K562 (cell line): ENCODE results near the gene MAB21L4. TPM values are rescaled to one million over a fixed set of nuclear protein-coding genes. Genes with fewer than 3 reads are reported as not detected.

Experiments used
- ATAC-seq: fragments of 200-7000 bp; cut with Tn5 transposase; 3 replicates; pipeline ENCODE4 v1.9.1; 2020; ENCODE audit warnings: moderate library complexity
- BruUV-seq: library from RNA; stranded (reverse); fragments of 400-500 nt; replicated peaks from 2 replicates; lab custom pipeline; 2021; lab: Mats Ljungman, UMichigan
- CTCF ChIA-PET: fragments of 300-600 bp; formaldehyde crosslinking; extraction: SDS; loops from one replicate; lab custom pipeline; 2021; ENCODE audit warnings: low intra/inter-chr PET ratio; lab: Yijun Ruan, JAX
- POLR2A ChIA-PET: fragments of 300-600, 350-650 bp; sonication (Branson Sonifier 250); formaldehyde crosslinking; extraction: SDS; loops from one replicate; lab custom pipeline; 2021; ENCODE audit warnings: antibody characterized with exemption, inconsistent platforms; lab: Yijun Ruan, JAX
- DNase-seq, 4 experiments: peaks; one replicate each; pipeline versions ENCODE4 v3.0.0 to v3.0.0-alpha.2; 2011 to 2018; ENCODE audit warnings: low spot score in 3 of 4, mixed read lengths in 3 of 4; ENCODE audit errors: extremely low read depth in 1 of 4
- FAIRE-seq: peaks from 2 replicates; lab custom pipeline; 2011; peaks lifted over from hg19 to GRCh38; lab: Jason Lieb, UNC
- H2AFZ ChIP-seq: 2 replicates; pipeline ENCODE4 v1.6.0; 2011; ENCODE audit warnings: low read depth, low read length, control low read depth, inconsistent platforms
- H3K27ac ChIP-seq: fragments of 200-600 bp; 3 replicates; pipeline ENCODE4 v1.8.0; 2011; ENCODE audit warnings: low read depth, mild to moderate bottlenecking, control low read depth, inconsistent platforms, low read length, moderate library complexity, mixed read lengths; ENCODE audit errors: extremely low read depth
- H3K27me3 ChIP-seq, 2 experiments: fragments of 300-600 bp in 1 of 2; 2 replicates in 1 of 2; 3 replicates in 1 of 2; pipeline versions ENCODE4 v1.6.0 to v1.8.0; 2011; ENCODE audit warnings: inconsistent platforms in 2 of 2, low read length in 2 of 2, mild to moderate bottlenecking in 1 of 2, mixed read lengths in 1 of 2, moderate library complexity in 1 of 2; ENCODE audit not compliant: control insufficient read depth in 2 of 2, insufficient read depth in 2 of 2
- H3K36me3 ChIP-seq: fragments of 300-600 bp; 3 replicates; pipeline ENCODE4 v1.8.0; 2011; ENCODE audit warnings: mild to moderate bottlenecking, low read length, inconsistent platforms; ENCODE audit not compliant: control insufficient read depth, insufficient read depth
- H3K4me1 ChIP-seq, 2 experiments: fragments of 200-600 bp in 1 of 2; replicated peaks in 1 of 2; 2 replicates in 1 of 2; 3 replicates in 1 of 2; pipeline versions ENCODE4 v1.5.1 to v1.8.0; 2011; ENCODE audit warnings: inconsistent platforms in 2 of 2, low read length in 2 of 2, mild to moderate bottlenecking in 1 of 2, mixed read lengths in 1 of 2, moderate library complexity in 1 of 2; ENCODE audit not compliant: control insufficient read depth in 2 of 2, insufficient read depth in 2 of 2
- H3K4me2 ChIP-seq: 2 replicates; pipeline ENCODE4 v1.6.1; 2011; ENCODE audit warnings: low read length, control low read depth, inconsistent platforms, mixed read lengths; ENCODE audit not compliant: insufficient read depth
- H3K4me3 ChIP-seq: fragments of 200-600 bp; sonication (generic), shearing (Covaris generic); 2 replicates; pipeline ENCODE4 v1.5.1; 2016; ENCODE audit warnings: control low read depth, inconsistent platforms
- H3K79me2 ChIP-seq: fragments of 200-600 bp; 3 replicates; pipeline ENCODE4 v1.8.0; 2011; ENCODE audit warnings: low read length, inconsistent platforms; ENCODE audit not compliant: control insufficient read depth, insufficient read depth
- H3K9ac ChIP-seq, 2 experiments: 2 replicates each; pipeline versions ENCODE4 v1.6.0 to v1.6.1; 2011; ENCODE audit warnings: low read depth in 2 of 2, low read length in 2 of 2, control low read depth in 1 of 2, inconsistent platforms in 1 of 2, mild to moderate bottlenecking in 1 of 2, mixed read lengths in 1 of 2; ENCODE audit not compliant: insufficient read depth in 1 of 2
- H3K9me1 ChIP-seq: one replicate; pipeline ENCODE4 v1.6.0; 2011; ENCODE audit warnings: inconsistent platforms, mild to moderate bottlenecking, low read length, moderate library complexity; ENCODE audit not compliant: control insufficient read depth, insufficient read depth
- H3K9me3 ChIP-seq: replicated peaks from 2 replicates; pipeline ENCODE4 v1.5.1; 2011; ENCODE audit warnings: low read depth, low read length, inconsistent platforms; ENCODE audit not compliant: control insufficient read depth, insufficient read depth
- H4K20me1 ChIP-seq: replicated peaks from 2 replicates; pipeline ENCODE4 v1.6.1; 2011; ENCODE audit warnings: low read length, inconsistent platforms, mixed read lengths; ENCODE audit not compliant: control insufficient read depth, insufficient read depth
- L3MBTL2 ChIP-seq: fragments of 450-650 bp; IDR thresholded peaks from 2 replicates; pipeline ENCODE4 v1.6.1; 2016; ENCODE audit warnings: mild to moderate bottlenecking, moderate library complexity
- WGBS: fragments of 100-300 bp; shearing (Covaris generic); methylation state at CpG from one replicate; pipeline ENCODE4 v1.1.6; 2016; ENCODE audit warnings: low coverage, mixed read lengths; ENCODE audit not compliant: insufficient coverage; ENCODE audit errors: missing lambda C conversion rate; 5-methylcytosine and 5-hydroxymethylcytosine counted together
- in situ Hi-C: fragments of 300-500 bp; cut with MboI; formaldehyde crosslinking; loops from 4 replicates; pipeline ENCODE4 v1.15.0; 2018; ENCODE audit warnings: inconsistent platforms, mixed read lengths
- intact Hi-C: fragments of 100-400 bp; cut with micrococcal nuclease; formaldehyde crosslinking; loops from 2 replicates; pipeline ENCODE4 v1.14.2; 2022
- polyA plus RNA-seq, 8 experiments: library from polyadenylated mRNA; depleted of rRNA in 4 of 8; stranded (reverse) in 5 of 8; unstranded in 3 of 8; fragments of >200 nt; fragmentation: Nextera tagmentation in 2 of 8; fragmentation: Illumina TruSeq in 1 of 8; extraction: Ambion mirVana in 2 of 8; extraction: Trizol in 1 of 8; gene quantifications; 2 replicates each; pipeline versions ENCODE4 v1.2.1 to v1.2.3, GENCODE V29; 2011 to 2014; ENCODE audit warnings: inconsistent platforms in 1 of 8, missing spikeins in 1 of 8
- total RNA-seq, 7 experiments: library from RNA; depleted of rRNA in 6 of 7; stranded (reverse); fragments of >200 nt in 6 of 7; fragmentation: Illumina TruSeq in 2 of 7; extraction: Trizol in 2 of 7; gene quantifications; 2 replicates each; pipeline versions ENCODE4 v1.2.1 to v1.2.3, GENCODE V29; 2011 to 2021; ENCODE audit warnings: low replicate concordance in 1 of 7
- TF ChIP-seq, protein P1 (sequence below): fragments of 250-450 bp; sonication (Bioruptor Pico); IDR thresholded peaks from 2 replicates; pipeline ENCODE4 v1.9.0; 2021; ENCODE audit warnings: mild to moderate bottlenecking

MAB21L4 gene
- total and polyA plus RNA-seq, 9 of the 15 experiments (the other 6 are each of a cell fraction or from before 2014, with no cell fraction given): 0.03 TPM; not detected in 8

DNA sequence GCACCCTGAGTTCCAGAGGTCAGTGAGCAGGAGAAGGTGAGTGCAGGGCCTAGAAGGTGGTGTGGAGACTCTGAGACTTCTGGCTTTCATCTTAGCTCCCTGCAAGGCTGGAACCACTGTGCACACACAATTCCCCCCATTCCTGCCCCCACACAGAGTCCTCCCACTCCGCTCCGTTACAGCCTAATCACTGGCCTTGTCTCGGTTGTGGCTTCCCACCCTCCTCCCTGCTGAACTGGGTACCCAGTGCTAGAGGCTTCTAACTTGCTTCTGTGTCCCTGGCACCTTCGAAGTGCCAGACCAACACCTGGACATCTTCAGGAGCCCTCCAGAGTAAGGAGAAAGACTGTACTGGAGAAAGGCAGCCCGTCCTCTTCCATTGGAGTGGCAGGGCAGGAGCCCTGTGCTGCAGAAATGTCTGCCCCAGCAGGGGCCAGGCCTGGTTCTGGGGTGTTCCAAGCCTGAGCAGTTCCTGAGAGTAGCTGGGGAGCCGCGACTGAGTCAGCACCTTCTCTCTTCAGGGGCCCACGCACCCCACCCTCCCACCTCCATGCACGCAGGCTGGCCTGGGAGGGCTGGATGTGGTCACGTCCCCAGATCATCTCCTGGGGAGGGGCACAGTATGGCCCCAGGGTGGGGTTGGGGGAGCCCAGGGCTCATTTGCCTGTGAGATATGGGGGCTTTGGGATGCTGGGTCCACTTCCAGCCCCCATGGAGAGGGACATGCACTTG is 33.6 kb upstream of the MAB21L4 start:
- intact Hi-C loops (no loop called here), in situ Hi-C loops (no loop called here)
- FAIRE-seq: no peak
- ChIA-PET POLR2A (no interaction called here), CTCF (no interaction called here)
- no peak overlapping the region for H3K4me3 ChIP-seq
- no peaks in the 10 kb centered on the region for H4K20me1 ChIP-seq
- no peaks in the 10 kb centered on the region for H3K9me1 ChIP-seq
- no peak overlapping the region for H2AFZ ChIP-seq
- H3K36me3 ChIP-seq: no peaks in the 10 kb centered on the region
- no peak overlapping the region for H3K27ac ChIP-seq
- WGBS: 7% methylated on average over 6 of the region's 10 CpGs
- no peaks in the 10 kb centered on the region for H3K9me3 ChIP-seq
- no peak overlapping the region for H3K4me2 ChIP-seq
- H3K9ac ChIP-seq: no peak overlapping the region
- BruUV-seq: no TSS peak
- TF ChIP-seq L3MBTL2: no peak
- TF ChIP-seq, protein P1, sequence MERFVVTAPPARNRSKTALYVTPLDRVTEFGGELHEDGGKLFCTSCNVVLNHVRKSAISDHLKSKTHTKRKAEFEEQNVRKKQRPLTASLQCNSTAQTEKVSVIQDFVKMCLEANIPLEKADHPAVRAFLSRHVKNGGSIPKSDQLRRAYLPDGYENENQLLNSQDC (CRISPR knock-in tag): no peak
- DNase-seq: no peak
- ATAC-seq: no peak
- no peaks in the 10 kb centered on the region for H3K79me2 ChIP-seq
- H3K27me3 ChIP-seq: peaks cover 0 to 66% of the 10 kb centered on the region in 2 experiments; a peak in 3 of 5 replicates
- peaks cover 0 to 7% of the 10 kb centered on the region in 2 experiments; a peak in 2 of 5 replicates for H3K4me1 ChIP-seq
